HG02981 (cell line): Measurements from ENCODE around the gene NIM1K.
"Not testable (repeated sequence)": the region's sequence is repeated elsewhere in the genome, so short reads cannot be mapped to it uniquely, and the experiment has no call there.

Experiments
- ATAC-seq: cut with Tn5 transposase; IDR thresholded peaks from one replicate; pipeline ENCODE4 v1.9.1; 2021; ENCODE audit warnings: mild to moderate bottlenecking, moderate library complexity; ENCODE audit not compliant: unreplicated experiment

The NIM1K gene

GRCh38 chr5:43191740-43192557 is at the start of gene NIM1K:
Gene NIM1K (plus strand): TSS chr5:43192225. CDS start chr5:43245776, 53,551 bp downstream.
- ATAC-seq, result peak; percentile 66

- ATAC-seq, result no peak
These were observed 47.0 kb upstream of the NIM1K start for GRCh38 chr5:43145071-43145470.

- ATAC-seq, result no peak
These were observed 45.1 kb upstream of the NIM1K start for GRCh38 chr5:43146958-43147357.

DNA sequence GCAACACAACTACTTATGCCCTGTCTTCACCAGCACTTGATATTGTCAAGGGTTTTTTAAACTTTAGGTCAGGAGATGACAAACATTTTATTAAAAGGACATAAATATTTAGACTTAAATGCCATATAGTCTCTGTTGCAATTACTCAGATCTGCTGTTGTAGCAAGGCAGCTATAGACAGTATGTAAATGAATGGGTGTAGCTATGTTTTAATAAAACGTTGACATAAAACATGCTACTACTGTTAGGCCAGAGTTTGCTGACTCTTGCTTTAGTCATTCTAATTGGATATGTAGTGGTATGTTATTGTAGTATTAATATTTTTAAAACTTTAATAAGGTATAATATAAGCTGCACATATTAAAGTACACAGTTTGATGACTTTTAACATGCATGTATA is 43.6 kb upstream of the NIM1K start:
- ATAC-seq, result no peak

GRCh38 chr5:43149231-43149630 is 42.8 kb upstream of the NIM1K start:
- ATAC-seq, result no peak

- no peak for ATAC-seq
These were observed 42.0 kb upstream of the NIM1K start for GRCh38 chr5:43150075-43150474.

DNA sequence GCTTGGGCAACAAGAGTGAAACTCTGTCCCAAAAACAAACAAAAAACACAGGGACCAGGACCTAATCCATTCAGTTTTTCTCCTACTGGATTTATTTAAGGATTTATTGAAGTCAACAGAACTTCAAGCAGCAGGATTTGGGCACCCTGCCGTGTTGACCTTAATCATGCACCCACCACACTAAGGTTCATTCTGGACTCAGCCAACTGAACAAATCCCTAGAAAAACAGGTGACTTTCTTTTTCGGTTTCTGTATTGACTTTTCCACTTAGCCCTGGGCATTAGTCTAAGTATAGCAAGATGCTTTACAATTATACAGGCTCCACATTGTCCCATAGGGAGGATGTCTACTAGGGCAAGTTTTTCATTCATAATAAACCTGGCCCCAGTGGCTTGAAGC is 41.3 kb upstream of the NIM1K start:
- no peak for ATAC-seq

GRCh38 chr5:43152946-43153345 is 39.1 kb upstream of the NIM1K start:
- no peak for ATAC-seq

- no peak for ATAC-seq
These were observed 37.6 kb upstream of the NIM1K start for GRCh38 chr5:43154469-43154868.

DNA sequence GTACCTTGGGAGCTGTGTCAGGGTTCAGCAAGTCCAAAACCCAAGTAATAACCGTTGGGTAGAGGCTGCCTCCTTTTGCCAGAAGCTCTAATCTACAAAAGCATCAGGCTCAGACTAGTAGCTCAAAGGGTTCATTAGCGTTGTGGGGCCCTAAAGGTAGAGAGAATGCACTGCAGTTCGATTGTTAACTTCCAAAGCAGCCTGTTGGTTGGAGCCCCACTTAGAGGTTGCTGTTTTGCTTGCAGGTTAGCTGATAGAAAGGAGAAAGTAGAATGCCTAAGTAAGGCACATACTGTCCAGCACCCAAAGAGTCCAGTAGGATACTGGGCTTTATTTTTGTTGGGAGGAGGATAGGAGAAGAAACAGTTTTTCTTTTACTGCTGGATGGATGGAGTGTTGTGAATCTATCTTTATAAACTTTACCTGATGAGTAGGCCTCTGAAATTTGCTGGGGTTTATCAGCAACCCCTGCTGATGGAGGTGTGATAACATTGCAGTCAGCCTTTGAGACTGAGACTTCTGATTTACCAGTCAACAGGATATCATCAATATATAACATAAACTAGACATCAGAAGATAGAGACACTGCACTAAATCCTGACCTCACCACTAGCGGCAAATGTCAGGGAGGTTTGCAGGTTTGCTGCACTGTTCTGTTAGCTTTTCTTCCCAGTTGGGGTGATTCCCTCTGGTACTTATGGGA is 36.5 kb upstream of the NIM1K start:
- ATAC-seq, result no peak

DNA sequence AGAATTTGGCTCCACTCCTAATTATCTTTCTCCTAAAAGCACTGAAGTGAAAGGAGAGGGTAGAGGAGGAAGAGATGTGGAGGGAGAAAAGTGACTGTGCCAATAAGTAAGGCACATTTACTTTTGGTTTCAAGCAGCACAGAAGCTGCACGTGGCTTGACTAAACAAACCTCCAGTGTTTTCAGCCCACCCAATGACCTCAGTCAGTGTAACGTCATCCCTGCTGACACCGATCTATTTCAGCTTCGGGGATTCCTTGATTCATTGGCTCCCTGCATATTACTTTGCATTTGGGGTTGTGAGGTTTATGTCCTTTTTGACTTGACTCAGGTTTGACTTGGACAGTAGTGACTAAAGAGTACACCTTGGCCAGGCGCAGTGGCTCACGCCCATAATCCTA is 35.6 kb upstream of the NIM1K start:
- ATAC-seq, result no peak

DNA sequence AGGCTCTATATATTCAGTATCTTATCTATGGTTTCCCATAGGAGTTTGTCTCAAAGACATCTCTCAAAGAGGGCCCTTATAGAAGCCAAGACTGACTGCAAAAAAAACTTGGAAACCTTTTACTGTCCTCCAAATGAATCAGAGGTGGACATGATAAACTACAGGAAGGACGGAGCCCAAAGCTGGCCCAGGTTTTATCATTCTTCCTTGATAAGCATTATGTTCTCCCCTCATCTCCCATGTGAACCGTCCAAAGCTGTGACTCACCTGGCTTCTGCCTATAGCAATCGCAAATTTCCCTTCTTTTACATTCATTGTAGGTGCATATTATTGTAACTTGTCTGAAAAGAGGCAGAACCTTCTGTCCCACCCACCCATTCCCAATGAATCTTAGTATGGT is 35.0 kb upstream of the NIM1K start:
- ATAC-seq, result no peak

- no peak for ATAC-seq
These were observed 30.8 kb upstream of the NIM1K start for GRCh38 chr5:43161244-43161643.

DNA sequence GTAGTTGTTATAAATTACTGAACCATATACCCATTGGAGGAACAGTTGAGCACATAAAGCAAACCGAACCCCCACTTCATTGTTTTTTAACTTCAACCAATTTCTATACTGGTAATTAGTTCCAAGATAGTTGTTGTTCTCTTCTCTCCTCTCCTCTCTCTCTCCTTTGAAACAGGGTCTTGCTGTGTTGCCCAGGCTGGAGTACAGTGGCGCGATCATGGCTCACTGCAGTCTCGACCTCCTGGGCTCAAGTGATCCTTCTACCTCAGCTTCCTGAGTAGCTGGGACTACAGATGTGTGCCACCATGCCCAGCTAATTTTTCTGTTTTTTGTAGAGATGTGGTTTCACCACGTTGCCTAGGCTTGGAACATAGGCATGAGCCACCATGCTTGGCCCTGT is 27.2 kb upstream of the NIM1K start:
- ATAC-seq, result not testable (repeated sequence)

- no peak for ATAC-seq
These were observed 26.7 kb upstream of the NIM1K start for GRCh38 chr5:43165323-43165722.

DNA sequence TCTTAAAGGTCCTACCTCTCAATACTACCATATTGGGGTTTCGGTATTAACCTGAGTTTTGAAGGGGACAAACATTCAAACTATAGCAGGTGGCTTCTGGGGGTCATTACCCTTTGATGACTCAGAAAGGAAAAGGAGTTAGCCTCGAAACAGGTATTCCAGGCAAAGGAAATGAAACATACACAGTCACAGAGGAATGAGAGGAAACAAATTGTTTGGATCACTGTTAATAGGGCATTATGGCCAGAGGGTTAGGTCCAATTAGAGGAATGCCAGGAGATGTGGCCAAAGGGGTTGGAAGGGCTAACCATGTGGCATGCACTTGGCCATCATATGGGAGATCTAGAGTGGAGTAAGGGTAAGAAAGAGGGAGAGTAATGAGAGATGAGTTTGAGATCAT is 23.9 kb upstream of the NIM1K start:
- ATAC-seq, result no peak

DNA sequence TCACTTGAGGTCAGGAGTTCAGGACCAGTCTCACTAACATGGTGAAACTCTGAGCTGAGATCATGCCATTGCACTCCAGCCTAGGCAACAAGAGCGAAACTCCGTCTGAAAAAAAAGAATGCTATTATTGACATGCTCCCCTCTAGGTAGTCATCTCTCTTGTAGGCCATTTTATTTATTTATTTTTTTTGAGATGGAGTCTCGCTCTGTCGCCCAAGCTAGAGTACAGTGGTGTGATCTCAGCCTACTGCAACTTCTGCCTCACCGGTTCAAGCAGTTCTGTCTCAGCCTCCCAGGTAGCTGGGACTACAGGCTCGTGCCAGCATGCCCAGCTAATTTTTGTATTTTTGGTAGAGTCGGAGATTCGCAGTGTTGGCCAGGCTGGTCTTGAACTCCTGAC is 20.6 kb upstream of the NIM1K start:
- no peak for ATAC-seq

DNA sequence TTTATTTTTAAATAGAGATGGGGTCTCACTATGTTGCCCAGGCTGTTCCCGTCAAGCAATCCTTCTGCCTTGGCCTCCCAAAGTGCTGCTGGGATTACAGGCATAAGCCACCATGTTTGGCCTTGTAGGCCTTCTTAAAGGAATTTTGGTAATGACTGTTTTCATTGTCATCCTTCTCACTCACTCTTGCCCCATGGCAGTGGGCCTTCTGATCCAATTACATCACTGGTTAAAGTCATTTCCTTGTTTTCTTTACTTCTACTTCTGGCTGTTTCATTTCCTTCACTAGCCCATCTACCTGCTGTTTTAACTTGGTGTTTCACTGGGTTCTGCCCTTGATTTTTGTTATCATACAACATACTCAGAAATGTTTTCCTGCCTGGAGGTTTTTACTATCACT is 20.1 kb upstream of the NIM1K start:
- no peak for ATAC-seq

- ATAC-seq, result no peak
These were observed 19.2 kb upstream of the NIM1K start for GRCh38 chr5:43172779-43173178.

GRCh38 chr5:43174586-43174985 is 17.4 kb upstream of the NIM1K start:
- ATAC-seq, result no peak

DNA sequence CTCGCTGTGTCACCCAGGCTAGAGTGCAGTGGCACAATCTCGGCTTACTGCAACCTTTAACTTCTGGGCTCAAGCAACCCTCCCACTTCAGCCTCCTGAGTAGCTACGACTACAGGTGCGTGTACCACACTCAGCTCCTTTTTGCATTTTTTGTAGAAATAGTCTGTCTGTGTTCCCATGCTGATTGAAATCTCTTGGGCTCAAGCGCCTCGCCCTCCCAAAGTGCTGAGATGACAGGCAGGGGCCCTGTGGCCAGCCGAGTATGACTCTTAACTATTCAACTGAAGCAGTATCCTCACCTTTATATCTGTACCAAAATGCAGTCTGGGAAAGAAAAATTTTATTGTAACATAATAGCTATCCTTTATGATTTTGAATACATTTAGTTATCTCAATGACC is 12.2 kb upstream of the NIM1K start:
- ATAC-seq, result no peak

DNA sequence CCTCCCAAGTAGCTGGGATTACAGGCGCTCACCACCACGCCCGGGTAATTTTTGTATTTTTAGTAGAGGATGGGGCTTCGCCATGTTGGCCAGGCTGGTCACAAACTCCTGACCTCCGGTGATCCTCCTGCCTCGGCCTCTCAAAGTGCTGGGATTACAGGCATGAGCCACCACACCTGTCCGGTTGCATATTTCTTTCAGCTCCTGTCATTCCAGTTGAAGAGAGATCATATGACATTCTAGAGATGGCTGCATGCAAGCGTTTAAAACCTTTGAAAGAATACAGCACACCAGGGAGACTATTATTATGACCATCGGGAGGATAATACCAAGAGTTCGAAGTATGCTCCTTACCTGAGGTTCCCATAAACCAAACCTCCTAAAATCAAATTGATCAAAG is 9.6 kb upstream of the NIM1K start:
- ATAC-seq, result no peak
